GM10847 (cell line): ENCODE results near the gene DSG3.

Experiments
- POLR2A ChIP-seq: IDR thresholded peaks from 2 replicates; pipeline ENCODE4 v1.6.1; 2011; ENCODE audit not compliant: insufficient read length; ENCODE audit errors: extremely low read depth

The DSG3 gene, protein sequence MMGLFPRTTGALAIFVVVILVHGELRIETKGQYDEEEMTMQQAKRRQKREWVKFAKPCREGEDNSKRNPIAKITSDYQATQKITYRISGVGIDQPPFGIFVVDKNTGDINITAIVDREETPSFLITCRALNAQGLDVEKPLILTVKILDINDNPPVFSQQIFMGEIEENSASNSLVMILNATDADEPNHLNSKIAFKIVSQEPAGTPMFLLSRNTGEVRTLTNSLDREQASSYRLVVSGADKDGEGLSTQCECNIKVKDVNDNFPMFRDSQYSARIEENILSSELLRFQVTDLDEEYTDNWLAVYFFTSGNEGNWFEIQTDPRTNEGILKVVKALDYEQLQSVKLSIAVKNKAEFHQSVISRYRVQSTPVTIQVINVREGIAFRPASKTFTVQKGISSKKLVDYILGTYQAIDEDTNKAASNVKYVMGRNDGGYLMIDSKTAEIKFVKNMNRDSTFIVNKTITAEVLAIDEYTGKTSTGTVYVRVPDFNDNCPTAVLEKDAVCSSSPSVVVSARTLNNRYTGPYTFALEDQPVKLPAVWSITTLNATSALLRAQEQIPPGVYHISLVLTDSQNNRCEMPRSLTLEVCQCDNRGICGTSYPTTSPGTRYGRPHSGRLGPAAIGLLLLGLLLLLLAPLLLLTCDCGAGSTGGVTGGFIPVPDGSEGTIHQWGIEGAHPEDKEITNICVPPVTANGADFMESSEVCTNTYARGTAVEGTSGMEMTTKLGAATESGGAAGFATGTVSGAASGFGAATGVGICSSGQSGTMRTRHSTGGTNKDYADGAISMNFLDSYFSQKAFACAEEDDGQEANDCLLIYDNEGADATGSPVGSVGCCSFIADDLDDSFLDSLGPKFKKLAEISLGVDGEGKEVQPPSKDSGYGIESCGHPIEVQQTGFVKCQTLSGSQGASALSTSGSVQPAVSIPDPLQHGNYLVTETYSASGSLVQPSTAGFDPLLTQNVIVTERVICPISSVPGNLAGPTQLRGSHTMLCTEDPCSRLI

DNA sequence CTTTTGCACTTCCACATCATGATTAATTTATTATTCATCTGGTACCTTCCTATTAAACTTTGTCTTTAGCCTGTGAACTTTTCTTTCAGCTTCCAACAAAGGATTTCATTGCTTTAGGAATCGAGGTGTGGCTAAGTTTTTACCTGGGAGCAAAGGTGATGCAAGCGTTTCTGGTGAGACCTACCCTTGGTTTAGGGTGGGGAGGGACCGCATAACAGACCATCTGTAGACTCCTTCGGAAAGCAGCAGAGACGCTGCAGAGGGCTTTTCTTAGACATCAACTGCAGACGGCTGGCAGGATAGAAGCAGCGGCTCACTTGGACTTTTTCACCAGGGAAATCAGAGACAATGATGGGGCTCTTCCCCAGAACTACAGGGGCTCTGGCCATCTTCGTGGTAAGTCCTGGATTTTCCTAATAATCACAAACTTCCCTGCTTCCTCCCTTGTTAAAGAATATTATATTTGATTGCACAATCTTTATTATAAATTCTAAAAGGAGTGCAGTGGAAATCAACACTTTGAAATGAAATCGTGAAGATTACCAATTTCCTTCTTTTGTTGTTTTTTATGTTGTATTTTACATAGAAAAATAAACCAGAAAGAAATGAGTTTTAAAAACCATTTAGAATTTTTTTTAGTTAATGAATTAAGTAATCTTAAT lies at the start of gene DSG3:
TSS of gene DSG3 (plus strand) at position 212 of the 662 bp plus-strand sequence. CDS start at position 349, 137 bp downstream.
- no peak for TF ChIP-seq POLR2A

DNA sequence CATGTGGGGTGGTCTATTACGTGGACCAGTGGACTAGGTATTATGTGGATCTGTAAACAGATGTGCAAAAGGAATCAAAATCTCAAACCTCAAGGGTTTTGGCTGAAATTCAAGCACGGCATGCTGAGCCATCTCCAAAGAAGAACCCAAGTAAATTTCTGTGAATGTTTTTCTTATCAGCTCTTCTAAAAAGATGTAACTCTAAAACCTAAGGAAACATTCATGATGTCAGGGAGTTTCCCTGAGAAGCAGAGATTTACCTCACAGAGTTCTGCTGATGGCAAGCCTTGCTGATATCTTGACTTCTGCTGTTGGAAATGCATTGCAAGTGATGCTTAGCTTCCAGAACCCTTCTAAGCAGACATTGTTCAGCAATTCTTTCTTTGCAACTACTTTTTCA lies 49.4 kb upstream of the DSG3 start:
- no peak for TF ChIP-seq POLR2A

DNA sequence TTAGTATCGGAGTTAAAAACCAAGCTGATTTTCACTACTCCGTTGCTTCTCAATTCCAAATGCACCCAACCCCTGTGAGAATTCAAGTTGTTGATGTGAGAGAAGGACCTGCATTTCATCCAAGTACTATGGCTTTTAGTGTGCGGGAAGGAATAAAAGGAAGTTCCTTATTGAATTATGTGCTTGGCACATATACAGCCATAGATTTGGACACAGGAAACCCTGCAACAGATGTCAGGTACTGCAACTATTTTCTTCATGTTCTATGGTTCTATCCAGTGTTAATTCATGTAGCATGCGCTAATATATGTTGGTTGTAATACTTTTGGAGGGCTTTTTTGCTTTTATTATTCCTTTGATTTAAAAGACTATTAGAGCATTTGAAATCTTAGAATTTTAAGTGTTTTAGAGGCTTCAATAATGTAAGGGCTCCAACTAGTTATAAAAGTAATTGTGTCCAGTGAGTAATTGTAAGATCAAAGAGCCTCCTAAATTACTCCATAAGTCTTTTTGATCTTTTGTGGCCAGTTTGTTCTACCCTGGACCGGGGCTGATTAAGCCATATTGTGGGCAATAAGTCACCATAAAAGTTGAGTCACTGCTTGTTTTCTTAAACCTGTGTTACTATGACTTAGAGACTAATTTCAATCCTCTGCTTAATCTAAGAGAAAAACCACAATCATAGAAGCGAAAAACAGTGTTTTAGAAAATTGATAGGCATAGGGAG lies 48.1 kb upstream of the DSG3 start:
- TF ChIP-seq POLR2A = no peak

DNA sequence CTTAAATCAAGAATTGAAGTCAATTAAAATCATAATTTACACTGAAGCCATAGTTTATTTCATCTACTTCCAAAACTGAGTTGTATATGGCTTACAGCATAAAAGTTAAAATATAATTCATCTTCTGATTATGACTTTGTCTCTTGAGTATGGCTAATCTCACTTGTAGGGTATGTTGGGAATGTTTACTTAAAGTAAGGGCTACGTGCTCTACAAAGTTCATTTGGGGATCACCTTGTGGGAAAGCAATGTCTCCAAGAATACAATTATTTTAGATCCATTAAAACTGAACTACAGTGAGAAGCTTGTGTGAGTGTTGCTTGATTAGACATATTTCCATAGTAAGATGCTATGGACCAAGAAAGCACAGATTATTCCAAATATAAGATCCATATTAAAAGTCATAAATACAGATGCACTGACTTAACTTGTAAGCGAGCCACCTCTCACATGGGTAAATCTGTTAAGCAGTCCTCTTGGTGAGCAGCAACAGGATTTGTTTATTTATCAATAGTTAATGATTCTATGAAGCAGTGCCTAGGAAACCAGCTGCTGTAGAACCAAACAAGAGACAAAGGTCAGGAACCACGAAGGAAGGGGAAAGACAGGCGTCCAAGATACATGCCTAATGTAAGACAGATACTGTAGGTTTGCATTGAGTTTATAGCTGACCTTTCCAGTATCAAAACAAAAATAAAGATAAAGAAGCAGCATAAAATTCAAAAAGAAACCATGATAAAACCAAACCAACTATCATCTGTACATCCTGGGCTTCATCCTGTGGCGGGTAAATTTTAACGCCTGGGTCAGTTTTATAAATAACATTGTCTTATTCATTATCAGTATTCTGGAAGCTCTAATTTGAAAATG lies 46.1 kb upstream of the DSG3 start:
- TF ChIP-seq POLR2A = no peak

DNA sequence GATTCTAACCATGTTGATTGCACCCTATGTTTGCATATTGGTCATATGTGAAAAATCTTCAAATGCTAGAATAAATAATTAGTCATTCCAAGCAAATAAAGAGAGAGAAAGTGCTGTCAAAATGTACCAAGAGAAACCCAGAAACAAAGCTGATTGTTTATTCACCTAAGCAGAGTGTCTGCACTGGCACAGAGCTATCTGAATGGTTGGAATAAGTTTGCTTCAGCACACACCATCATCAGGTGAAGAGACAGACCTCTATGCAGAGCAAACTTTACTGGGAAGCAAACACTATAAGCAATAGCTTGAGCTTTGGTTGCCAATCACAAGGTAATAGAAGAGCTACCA lies 45.5 kb upstream of the DSG3 start:
- TF ChIP-seq POLR2A = no peak

DNA sequence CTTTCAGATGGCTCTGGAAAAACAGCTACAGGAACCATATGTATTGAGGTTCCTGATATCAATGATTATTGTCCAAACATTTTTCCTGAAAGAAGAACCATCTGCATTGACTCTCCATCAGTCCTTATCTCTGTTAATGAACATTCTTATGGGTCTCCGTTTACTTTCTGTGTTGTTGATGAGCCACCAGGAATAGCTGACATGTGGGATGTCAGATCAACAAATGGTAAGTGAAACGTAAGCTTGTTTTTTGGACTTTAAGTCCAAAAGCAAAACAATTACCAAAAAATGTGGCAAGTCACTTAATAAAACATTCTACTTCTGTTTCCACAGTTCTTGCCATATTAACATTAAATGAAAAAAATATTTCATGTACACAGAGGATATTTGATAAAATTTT lies 44.1 kb upstream of the DSG3 start:
- TF ChIP-seq POLR2A = no peak

DNA sequence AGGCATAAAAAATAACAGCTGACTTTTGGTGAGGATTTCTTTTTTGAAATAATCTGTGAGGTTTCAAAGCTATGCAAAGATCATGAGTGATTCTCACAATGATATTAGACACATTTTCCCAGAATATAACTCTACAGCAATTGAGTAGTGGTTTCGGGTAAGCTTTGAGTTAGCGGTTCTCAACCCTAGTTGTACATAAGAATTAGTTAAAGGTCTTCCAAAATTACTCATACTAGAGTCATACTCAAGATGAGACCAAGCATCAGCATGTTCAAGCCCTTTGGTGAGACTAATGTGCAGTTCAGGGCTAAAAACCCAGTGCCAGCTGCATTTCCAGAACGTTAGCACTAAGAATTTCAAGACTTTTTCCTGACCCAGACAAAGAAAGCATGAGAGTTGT lies 39.9 kb upstream of the DSG3 start:
- no peak for TF ChIP-seq POLR2A

DNA sequence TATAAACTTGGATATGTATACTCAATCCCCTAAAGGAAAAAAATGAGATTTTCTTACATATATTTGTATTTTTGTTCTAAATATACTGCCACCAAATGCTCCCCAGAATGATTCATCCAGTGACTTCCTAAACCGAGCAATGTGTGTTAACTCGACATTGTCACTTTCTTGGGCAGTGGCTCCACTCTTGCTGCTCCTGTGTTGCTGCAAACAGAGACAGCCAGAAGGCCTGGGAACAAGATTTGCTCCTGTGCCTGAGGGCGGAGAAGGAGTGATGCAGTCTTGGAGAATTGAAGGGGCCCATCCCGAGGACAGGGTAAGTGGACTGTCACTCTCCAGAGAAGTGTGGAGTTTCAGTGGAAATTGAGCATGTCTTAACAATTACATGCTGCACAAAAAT lies 38.3 kb upstream of the DSG3 start:
- no peak for TF ChIP-seq POLR2A

DNA sequence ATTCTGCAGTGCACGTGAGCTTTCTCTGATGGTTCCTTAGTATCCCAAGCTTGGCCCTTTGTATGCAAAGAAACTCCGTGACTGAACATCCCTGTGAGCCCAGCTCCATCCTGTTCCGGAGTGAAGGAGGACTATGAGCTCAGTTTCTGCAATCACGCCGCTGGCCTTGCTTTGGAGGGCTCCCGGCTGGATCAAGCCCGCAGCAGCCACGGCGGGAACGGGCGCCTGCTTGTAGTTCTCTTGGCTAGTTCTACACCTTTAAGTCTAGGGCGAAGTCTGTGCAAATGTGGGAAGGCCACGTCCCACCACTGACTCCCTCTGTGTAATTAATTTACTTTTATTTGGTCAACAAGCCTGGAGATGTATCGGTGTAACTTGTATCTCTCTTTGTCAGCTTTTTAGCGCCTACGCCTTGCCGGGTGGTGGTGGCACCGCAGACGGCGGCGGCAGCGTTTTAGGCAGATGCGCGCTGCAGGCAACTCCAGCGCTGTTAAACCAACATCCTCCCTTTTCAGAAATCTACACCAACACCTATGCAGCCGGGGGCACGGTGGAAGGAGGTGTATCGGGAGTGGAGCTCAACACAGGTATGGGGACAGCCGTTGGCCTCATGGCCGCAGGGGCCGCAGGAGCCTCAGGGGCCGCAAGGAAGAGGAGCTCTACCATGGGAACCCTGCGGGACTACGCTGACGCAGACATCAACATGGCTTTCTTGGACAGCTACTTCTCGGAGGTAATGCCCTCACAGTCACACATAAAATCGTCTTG lies 36.6 kb upstream of the DSG3 start:
- no peak for TF ChIP-seq POLR2A

DNA sequence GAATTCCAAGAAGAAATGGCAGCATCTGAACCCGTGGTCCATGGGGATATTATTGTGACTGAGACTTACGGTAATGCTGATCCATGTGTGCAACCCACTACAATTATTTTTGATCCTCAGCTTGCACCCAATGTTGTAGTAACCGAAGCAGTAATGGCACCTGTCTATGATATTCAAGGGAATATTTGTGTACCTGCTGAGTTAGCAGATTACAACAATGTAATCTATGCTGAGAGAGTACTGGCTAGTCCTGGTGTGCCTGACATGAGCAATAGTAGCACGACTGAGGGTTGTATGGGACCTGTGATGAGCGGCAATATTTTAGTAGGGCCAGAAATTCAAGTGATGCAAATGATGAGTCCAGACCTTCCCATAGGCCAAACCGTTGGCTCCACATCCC lies 34.4 kb upstream of the DSG3 start:
- no peak for TF ChIP-seq POLR2A

DNA sequence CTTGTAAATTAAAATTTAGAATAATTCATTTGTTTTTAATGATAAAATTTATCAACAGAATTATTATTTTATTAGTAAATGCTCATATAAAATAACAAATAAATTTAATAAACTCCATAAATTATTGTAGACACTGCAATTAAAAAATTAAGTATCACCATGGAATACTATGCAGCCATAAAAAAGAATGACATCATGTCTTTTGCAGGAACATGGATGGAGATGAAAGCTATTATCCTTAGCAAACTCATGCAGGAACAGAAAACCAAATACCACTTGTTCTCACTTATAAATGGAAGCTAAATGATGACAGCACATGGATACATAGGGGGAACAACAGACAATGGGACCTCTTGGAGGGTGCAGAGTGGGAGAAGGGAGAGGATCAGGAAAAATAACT lies 29.7 kb upstream of the DSG3 start:
- no peak for TF ChIP-seq POLR2A

DNA sequence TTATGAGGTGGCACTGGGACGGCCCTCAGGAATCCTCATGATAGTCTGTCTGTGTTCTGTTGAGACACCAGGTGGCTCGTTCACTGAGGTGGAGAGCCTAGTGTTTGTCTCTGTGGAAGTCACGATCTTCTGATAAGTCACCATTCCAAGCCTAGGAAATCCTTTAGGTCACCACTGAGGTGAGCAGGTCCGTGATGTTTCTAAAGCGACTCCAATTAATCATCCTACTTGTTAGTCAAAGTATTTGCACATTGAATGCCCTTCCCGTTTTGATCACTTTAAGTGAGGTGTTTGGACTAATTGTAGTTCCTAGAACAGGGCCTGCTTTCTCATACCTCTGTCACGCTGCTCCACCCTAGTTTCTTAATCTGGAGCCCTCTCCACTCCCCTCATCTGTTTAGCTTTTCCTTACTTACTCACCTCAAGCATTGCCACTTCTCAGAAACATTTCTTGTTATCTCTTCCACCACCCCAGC lies 28.0 kb upstream of the DSG3 start:
- no peak for TF ChIP-seq POLR2A

DNA sequence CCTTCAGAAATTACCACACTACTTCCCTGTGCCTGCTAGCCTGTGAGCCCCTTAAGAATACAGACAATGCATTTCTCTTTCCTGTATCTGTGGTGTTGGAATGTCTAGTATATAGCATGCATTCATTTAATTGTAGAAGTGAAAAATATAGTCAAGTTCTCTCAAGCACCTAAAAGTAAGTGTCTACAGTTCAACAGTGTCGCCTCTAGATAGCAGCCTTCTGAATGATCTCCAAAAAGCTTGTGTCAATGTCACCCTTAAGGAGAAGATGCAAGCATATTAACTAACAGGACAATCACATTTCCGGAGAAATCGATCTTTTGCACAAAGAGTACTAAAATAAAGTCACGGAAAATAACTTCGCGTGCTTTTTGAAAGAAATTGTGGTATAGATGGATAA lies 27.5 kb upstream of the DSG3 start:
- no peak for TF ChIP-seq POLR2A
